ENCODE measurements around the gene COASY. TPM values are rescaled to one million over a fixed set of nuclear protein-coding genes. Genes with fewer than 3 reads are reported as not detected.
"Not testable (repeated sequence)": the region's sequence is repeated elsewhere in the genome, so short reads cannot be mapped to it uniquely, and the experiment has no call there.

Gene COASY
- total RNA-seq, 4 donors from 2014 or later = 16.8 to 25.8 (median 19.9) TPM

- peak overlapping the region in 1 of 2 donors; percentile 85 for H3K4me3 ChIP-seq
- TF ChIP-seq CTCF (IDR thresholded peaks at IDR 0.05) = no peak
- TF ChIP-seq EP300 (IDR thresholded peaks at IDR 0.05) = no peak
- TF ChIP-seq POLR2AphosphoS5 (IDR thresholded peaks at IDR 0.05) = no peak
- no peak for TF ChIP-seq POLR2A (IDR thresholded peaks at IDR 0.05)
- no peak for ATAC-seq
- H3K27ac ChIP-seq = peak overlapping the region in 3 of 4 donors; percentile 88 to 92 (median 90)
- H3K27me3 ChIP-seq = no peaks in the 10 kb centered on the region
- H3K4me1 ChIP-seq = peaks cover 0 to 46% (median 17%) of the 10 kb centered on the region in 3 donors
- H3K9me3 ChIP-seq = no peaks in the 10 kb centered on the region
- H3K36me3 ChIP-seq = peaks cover 0 to 12% of the 10 kb centered on the region in 2 donors
- WGBS, 2 donors (ENCODE audit: low coverage in 1 of 2) = 50 to 78% methylated on average over 2 to 15 of the region's 45 CpGs
These were observed 8.7 kb upstream of the COASY start for GRCh38 chr17:42553161-42553818.

- 9 to 80% methylated on average over 2 to 6 of the region's 16 CpGs for WGBS, 2 donors (ENCODE audit: low coverage in 1 of 2)
These were observed 8.1 kb upstream of the COASY start for GRCh38 chr17:42553866-42554249.

GRCh38 chr17:42554250-42555121 is 7.5 kb upstream of the COASY start:
- peaks cover 0 to 39% (median 12%) of the 10 kb centered on the region in 3 donors for H3K4me1 ChIP-seq
- peak; percentile 96 for ATAC-seq

More at GRCh38 chr17:42553866-42554249, 8.1 kb upstream of the COASY start:
- peaks cover 0 to 40% (median 12%) of the 10 kb centered on the region in 3 donors for H3K4me1 ChIP-seq
- H3K27me3 ChIP-seq = no peaks in the 10 kb centered on the region
- H3K9me3 ChIP-seq = no peaks in the 10 kb centered on the region
- peak overlapping the region; percentile 64 to 92 (median 89) for H3K27ac ChIP-seq
- peaks cover 0 to 12% of the 10 kb centered on the region in 2 donors for H3K36me3 ChIP-seq
- H3K4me3 ChIP-seq = peak overlapping the region; percentile 56 to 85
- TF ChIP-seq CTCF (IDR thresholded peaks at IDR 0.05) = no peak
- TF ChIP-seq EP300 (IDR thresholded peaks at IDR 0.05) = no peak
- TF ChIP-seq POLR2AphosphoS5 (IDR thresholded peaks at IDR 0.05) = no peak
- no peak for TF ChIP-seq POLR2A (IDR thresholded peaks at IDR 0.05)
- ATAC-seq = no peak

GRCh38 chr17:42555122-42555622 is 6.8 kb upstream of the COASY start:
- H3K27ac ChIP-seq = peak overlapping the region; percentile 64 to 92 (median 89)
- TF ChIP-seq POLR2A (IDR thresholded peaks at IDR 0.05) = no peak
- no peak for TF ChIP-seq EP300 (IDR thresholded peaks at IDR 0.05)
- TF ChIP-seq POLR2AphosphoS5 (IDR thresholded peaks at IDR 0.05) = no peak
- no peak for TF ChIP-seq CTCF (IDR thresholded peaks at IDR 0.05)
- no peaks in the 10 kb centered on the region for H3K27me3 ChIP-seq
- peaks cover 0 to 12% of the 10 kb centered on the region in 2 donors for H3K36me3 ChIP-seq
- H3K4me1 ChIP-seq = peaks cover 0 to 41% (median 12%) of the 10 kb centered on the region in 3 donors
- H3K9me3 ChIP-seq = no peaks in the 10 kb centered on the region
- ATAC-seq = no peak
- peak overlapping the region; percentile 56 to 85 for H3K4me3 ChIP-seq
- WGBS, 2 donors (ENCODE audit: low coverage in 1 of 2) = 0% methylated on average over 1 to 3 of the region's 4 CpGs

More at GRCh38 chr17:42554250-42555121, 7.5 kb upstream of the COASY start:
- Histone ChIP-seq H3K27ac (peak overlapping the region; percentile 64 to 92 (median 89)), H3K36me3 (peaks cover 0 to 12% of the 10 kb centered on the region in 2 donors), H3K9me3 (no peaks in the 10 kb centered on the region), H3K4me3 (peak overlapping the region; percentile 56 to 85), H3K27me3 (no peaks in the 10 kb centered on the region)
- peak in 3 of 4 experiments; percentile 12 to 24 (median 19) for TF ChIP-seq CTCF (IDR thresholded peaks at IDR 0.05)
- TF ChIP-seq EP300 (IDR thresholded peaks at IDR 0.05) = no peak
- TF ChIP-seq POLR2AphosphoS5 (IDR thresholded peaks at IDR 0.05) = peak; percentile 91
- TF ChIP-seq POLR2A (IDR thresholded peaks at IDR 0.05) = peak; percentile 84 to 85
- 0% methylated on average over 1 of the region's 82 CpGs; no CpG with 5 or more reads in 1 of the 2 donors for WGBS, 2 donors (ENCODE audit: low coverage in 1 of 2)

- H3K9me3 ChIP-seq, H3K4me3 ChIP-seq, H3K27me3 ChIP-seq, ATAC-seq: not testable (repeated sequence)
- peaks cover 0 to 50% (median 12%) of the 10 kb centered on the region in 3 donors for H3K4me1 ChIP-seq
- H3K27ac ChIP-seq = peak overlapping the region in 1 of 4 donors; percentile 88
- WGBS, 2 donors (ENCODE audit: low coverage in 1 of 2) = 28 to 49% methylated on average over 2 to 5 of the region's 5 CpGs
- peaks cover 0 to 12% of the 10 kb centered on the region in 2 donors for H3K36me3 ChIP-seq
These were observed 5.9 kb upstream of the COASY start for GRCh38 chr17:42555961-42556617.
